CD4-positive, alpha-beta T cell treated with Interleukin-6 at 100 ng/mL for 8 hours (primary cell): ENCODE data around the gene CPA3.

Source experiments
- DNase-seq: peaks from one replicate; pipeline ENCODE4 v3.0.0-alpha.2; 2020; ENCODE audit warnings: mixed read lengths, low spot score

Gene CPA3

DNA sequence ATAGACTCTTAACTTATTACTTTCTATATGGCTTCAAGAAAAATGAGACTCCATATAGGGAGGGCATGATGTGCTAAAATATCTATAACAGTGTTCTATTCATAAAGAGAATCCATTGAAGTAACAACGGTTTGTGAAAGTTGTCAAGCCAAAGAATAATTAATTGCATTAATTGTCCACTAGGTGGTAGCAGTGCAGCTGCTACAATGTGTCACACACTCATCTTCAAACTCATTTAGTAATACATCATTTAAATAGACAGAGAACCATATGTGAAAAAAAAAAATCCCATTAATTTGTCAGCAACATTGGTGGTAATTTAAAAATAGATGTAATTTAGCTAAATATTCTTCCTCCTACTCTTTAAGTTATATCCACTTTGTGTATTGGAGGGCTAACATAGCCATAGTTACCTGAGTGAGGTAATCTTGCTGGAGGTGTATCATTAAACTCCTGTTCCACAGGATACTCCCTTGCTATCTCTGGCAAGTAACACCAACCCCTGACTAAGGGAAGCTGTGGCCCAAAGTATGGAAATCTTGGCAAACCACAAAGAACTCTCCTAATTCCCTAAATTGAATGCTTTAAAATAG, 3.7 kb upstream of the CPA3 start:
- DNase-seq: no peak

DNA sequence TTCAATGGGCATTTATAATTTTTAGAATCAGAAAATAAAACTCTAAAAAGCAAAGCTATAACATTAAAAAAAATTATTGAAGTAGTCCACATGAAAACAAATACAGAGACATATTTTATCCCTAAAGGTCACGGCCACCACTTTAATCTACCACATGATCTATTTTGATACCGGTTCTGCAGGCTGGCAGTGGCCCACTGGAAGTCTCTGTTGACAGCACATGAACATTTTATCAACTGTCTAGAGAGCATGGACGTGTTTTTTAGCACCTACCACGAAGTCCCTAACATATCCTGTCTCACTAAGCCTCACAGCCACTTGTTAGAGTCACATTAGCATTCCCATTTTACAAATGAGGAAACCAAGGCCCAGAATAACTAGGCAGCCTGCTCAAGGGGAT, 1.8 kb upstream of the CPA3 start:
- DNase-seq: no peak

DNA sequence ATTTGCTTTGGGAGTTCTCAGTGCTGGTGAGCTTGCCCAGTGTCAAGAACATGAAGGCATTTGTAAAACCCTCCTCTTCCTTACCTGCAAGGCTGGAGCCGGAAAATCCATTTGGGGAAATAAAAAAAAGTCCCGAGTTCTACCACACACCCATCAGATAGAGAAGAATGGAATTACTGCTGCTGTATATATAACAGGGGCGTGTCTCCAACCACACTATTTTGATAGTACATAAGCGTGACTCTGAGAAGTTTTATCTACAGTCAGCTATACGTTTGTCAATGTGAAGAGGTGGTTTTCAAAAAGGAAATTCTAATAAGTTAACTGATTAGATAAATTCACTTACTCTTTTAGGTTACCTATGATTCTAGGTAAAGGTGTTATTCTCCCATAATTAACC, 1.3 kb upstream of the CPA3 start:
- no peak for DNase-seq

DNA sequence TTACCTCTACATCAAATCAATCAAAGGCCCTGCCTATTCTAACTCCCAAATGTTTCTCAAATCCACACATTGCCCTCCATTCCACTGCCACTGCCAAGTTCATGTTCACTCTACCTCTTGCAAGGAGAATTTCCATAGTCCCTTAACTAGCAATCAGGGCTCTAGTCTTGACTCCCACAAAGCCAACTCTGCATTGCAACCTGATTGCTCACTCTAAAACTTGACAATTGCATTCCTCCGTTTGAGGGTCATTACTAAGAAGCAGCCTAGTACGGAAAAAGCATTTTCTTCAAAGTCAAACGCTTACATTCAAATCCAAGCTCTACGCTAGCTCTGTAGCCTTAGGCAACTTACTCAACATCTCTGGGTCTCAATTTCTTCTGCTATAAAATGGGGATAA, 1.2 kb downstream of the CPA3 start:
- DNase-seq: no peak

DNA sequence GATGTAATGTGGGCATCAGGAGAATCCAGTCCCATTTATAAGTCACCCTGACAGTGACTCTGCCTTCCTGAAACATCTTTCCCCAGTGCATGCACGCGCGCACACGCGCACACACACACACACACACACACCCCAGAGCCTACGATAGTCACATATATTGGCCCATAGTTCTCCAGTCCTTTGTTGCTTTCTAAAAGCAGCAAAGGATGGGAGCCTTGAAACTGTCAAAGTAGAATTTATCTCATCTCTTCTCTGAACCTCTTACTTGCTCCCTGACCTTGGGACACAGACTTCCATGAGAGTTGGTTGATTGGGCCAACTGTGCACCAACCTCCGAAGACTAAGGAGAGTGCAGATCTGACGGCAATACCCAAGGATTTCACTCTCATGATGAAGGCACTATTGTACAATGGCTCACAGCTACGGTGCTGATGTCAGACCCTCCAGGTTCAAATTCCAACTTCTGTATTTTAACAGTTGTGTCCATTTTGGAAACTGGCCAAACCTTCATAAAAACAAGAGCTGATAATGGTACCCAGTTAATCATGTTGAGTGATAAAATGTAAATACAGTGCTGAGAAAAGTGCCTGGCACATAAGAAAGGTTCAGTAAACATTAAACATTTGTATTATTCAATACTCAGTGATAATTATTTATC, 8.3 kb downstream of the CPA3 start:
- DNase-seq: no peak

DNA sequence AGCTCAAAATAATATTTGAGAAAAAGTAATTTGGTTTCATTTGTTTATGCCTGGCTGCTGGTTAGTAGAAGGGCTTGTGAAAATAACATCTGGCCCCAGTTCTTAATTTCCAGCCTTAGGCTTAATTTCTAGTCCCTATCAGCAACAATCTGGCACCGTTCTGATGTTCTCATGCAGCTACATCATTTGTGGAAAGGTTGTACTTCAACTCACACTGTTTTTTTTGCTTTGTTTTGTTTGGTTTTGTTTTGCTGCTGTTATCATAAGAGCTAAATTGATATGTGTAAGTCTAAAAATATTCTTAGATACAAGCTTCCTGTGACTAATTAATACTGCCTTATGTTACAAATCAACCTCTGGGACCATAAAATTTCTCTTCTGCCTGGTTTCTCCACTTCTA, 8.9 kb downstream of the CPA3 start:
- no peak for DNase-seq

DNA sequence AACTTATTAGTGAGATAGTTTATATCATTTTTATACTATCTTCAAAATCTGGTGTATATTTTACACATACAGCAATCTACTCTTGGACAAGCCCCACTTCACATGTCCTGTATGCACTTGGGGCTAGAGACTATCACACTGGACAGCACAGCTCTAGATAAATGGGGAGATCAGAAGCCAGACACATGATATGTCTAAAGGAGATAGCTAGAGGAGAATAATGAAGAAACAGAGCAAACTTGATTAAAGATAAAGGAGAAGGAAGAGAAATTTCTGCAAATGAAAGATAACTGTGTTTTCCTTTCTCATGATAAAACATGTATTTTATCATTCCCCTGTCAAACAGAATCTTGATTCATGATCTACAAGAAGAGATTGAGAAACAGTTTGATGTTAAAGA, 13.0 kb downstream of the CPA3 start:
- no peak for DNase-seq

DNA sequence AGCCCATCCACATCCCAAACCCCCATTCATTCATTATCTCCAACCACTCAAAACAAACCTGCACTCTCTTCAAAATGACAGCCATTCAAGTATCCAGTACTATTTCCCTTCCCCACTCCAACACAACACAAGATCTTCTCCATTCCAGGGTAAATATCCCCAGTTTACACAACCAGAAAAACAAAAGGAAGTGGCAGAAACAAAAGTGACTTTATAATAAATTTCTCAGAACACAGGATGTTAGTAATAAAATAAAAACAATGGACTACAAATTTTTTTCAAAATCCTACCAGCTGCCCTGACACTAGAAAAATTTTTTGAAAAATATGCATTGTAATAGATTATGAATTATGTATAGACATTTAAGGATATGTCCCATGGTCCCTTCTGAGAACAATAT, 14.2 kb downstream of the CPA3 start:
- DNase-seq: no peak

DNA sequence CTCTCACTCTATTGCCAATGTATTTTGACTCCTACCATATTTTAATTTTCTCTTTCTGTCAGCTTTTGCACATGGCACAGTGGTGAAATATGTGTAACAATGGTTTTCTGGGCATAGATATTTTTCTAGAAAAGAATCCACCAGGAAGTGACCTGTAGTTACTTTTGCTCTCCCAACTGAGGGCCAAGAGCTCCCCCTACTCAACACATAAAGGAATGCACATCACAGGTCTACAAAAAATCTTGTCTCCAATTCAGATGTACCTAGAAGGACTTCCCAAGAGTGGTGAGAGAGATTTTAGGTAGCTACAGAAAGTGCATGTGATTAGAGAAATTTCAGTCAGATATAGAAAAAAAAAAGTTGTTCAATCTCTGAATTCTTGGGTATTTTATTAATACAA, 15.6 kb downstream of the CPA3 start:
- DNase-seq: no peak

DNA sequence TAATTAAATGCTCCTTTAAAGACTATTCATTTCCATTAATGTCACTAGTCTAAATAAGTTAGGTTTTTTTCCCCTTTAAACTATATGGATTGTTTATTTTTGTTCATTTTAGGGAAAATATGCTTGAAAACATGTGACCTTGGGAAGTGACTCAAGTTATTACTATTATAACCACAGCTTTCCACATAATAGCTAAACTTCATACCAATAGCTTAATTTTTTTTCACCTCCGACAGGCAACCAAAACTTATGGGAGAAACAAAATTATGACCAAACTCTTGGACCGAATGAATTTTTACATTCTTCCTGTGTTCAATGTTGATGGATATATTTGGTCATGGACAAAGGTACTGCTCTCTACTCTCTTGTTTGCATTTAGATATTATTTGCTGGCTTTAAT, 16.2 kb downstream of the CPA3 start:
- DNase-seq: no peak

DNA sequence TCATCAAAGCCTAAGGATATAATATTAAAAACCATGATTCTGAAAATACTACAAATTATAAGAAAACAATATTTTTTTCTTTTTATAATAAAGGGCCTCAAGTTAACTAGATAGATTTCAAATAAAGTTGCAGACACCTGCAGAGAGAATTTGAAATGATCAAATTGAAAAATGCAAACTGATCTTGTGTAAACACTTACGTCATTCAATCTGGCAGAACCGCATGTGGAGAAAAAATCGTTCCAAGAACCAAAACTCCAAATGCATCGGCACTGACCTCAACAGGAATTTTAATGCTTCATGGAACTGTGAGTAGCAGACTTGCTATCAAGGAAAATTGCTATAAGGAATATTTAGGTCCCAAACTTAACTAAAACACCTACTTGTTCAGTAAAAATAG, 17.2 kb downstream of the CPA3 start:
- DNase-seq: no peak

DNA sequence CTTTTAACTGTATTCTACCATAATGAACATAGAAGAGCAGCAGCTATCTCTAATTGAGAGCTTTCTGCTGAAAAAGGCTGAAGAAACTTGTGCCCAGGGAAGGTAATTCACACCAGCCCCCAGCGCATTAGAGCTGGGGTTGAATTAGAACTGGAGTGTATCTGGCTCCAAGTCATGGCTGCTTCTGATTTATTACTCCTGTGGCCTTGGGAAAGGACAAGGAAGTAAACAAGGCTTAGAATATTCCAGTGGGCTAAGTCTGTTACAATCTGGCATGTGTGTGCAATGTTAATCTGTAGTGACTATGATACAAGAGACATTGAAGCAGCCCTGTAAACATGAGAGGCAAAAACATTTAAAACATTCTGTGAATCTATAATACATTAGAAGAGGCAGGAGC, 18.1 kb downstream of the CPA3 start:
- no peak for DNase-seq

DNA sequence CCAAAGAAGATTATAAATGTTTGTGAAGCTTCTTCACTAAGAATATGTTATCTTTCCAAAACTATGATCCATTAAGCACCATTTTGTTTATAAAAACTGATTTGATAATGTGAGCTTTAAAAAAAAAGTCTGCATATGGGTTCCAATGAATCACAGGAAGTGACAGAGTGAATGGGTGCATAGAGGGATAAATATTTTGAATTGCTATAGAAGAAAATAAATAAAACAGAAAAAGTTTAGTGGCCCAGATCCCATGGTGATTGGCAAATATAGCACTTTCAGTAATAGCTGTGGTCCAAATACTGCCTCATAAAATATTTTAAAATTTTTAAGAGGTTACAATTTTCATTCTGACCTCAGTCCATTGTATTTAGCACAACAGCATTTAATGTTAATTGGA, 19.2 kb downstream of the CPA3 start:
- no peak for DNase-seq

DNA sequence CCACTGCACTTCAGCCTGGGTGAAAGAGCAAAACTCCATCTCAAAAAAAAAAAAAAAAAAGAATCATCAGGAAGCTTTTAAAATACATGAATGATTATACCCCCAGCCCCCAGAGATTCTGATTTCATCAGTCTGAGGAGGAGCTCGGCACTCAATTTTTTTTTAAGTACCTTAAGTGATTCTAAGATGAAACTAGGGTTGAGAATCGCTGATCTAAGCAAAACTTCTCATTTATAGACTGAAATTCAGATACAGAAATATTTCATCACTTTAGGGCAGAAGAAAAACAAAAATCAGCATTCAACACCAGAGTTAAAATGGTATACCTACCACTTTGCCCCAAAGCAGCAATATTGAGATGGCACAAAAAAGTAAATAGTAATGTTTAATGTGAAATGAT, 24.7 kb downstream of the CPA3 start:
- no peak for DNase-seq

DNA sequence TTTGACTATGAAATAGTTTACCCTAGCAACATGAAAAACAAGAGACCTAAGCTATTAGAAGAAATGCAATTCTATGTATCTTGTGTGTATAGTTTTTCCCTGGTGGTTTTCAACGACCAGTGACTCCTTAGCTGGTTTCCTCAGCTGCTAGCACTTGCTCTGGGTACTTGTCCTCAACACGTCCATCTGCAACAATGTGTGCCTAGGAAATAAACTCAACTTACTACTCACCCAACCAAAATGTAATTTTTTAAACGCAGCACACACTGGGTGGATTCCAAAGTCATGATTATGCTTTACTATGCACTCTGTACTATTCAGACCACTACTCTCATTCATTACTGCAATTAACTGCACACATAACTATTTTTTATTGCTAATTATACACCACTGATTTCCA, 31.0 kb downstream of the CPA3 start:
- DNase-seq: no peak

DNA sequence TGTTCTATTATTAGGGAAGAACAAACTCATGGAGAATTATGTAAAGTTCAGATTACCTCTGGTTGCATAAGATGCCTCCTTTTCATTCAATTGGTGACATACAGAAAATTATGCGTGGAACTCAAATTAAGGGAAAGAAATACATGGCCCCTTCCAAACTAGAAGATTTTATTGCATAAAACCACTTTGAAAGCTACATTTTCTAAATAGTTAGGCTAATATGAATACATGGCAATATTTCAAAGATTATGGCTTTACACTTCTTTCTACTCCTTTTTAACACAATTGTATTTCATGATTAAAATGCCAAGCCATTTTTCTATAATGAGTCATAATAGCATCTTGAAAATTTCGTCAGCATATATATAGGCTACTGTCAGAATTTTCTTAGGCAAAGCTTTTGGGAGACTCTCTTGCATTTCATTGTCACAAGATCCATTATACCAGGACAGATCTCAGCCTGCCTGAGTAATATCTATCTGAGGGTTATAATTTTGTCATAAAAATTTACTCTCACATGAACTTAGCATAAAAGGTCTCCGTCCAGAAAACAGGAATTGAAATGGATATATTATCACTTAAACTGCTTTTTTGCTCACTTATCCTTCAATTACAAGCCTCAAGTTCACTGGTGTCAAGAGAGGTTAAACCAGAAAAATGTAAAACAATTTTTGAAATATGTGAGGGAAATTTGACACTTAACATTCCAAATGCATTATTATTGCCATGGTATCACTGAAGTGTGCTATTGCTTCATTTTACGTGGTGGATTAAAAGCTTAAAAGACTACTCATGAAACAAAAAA, 37.1 kb downstream of the CPA3 start:
- DNase-seq: no peak

DNA sequence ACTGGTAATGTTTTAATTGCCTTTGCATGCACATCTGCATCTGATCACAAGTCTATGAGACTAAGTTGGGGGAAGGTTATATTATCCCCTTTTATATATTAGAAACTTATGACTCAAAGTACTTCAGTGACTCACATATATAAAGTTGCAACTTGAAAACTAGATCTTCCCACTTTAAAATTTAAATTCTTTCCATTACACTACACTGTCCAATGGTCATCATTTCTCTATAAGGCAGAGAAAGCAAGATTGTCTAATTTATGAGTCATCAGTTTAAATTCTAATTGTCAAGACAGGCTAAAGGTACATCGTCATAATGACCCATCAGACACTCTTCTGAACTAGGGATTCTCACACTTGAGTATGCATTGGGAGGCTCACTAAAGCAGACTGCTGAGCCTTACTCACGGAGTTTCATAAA, 37.9 kb downstream of the CPA3 start:
- no peak for DNase-seq

DNA sequence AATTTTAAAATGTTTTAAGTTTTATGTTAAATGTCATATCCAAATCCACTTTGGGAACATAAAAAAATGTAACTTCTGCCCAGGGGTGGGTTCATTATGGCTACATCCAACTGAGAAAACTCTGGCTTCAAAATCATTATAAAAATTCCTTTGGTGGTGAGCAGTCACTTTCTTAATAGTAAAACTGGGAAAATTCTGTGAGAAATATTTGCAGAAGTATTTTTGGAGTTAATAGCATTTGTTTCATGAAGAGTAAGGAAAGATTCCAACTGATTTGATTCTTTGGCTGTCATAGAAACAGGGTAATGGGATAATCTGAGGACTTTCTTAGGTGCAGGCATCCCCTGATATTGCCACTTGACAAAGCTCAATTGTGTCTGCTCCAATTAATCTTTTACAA, 38.8 kb downstream of the CPA3 start:
- no peak for DNase-seq

DNA sequence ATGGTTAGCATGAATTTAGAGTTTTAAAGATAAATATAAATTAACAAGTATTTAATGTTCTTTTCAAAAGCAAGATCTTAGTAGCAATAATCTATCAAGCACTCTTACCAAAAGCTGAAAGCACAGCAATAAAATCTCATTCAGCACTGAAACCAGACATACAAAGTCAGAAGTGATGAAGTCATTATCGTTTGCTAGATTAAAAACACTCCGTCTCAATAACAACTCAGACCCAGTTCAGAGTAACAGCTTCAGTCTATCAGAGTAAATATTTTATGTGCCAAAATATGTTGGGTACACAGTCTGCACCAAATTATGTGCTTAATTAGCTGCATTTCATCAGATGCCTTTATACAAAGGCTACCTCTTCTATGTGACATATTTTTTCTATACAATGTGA, 41.6 kb downstream of the CPA3 start:
- no peak for DNase-seq

DNA sequence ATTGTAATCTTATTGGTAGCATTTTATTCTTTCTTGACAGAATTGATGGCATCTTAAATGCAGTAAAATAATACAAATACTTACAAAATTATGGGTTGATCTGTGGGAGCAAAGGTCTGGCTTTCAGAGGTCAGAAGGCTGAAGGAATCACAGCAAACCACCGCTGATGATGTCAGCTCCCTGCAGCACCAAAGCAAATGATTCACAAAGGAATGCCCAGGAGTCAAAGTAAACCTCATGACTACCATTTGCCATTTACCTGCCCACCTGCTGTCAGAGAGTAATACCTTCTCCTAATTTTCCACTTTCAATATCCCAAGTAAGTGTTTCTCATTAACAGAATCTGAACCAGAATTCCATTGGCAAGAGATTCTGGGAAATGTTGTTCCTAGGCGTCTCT, 46.1 kb downstream of the CPA3 start:
- no peak for DNase-seq

DNA sequence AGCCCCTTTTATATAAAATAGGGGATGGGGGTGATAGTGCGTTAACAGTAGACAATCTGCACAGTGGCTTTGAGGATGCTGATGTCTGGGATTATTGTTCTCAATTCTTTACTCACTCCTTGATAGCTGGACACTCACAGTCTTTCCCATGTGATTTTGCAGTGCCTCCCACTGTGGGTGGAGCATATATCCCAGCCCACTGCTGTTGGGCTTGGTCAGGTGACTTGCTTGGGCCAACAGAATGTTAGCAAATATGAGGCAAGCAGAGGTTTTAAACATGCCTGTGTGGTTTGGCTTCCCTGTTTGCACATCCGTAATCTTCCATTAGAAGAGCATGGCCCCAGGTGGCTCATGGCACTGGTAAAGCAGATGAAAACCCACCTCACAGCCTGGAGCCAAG, 46.5 kb downstream of the CPA3 start:
- no peak for DNase-seq

DNA sequence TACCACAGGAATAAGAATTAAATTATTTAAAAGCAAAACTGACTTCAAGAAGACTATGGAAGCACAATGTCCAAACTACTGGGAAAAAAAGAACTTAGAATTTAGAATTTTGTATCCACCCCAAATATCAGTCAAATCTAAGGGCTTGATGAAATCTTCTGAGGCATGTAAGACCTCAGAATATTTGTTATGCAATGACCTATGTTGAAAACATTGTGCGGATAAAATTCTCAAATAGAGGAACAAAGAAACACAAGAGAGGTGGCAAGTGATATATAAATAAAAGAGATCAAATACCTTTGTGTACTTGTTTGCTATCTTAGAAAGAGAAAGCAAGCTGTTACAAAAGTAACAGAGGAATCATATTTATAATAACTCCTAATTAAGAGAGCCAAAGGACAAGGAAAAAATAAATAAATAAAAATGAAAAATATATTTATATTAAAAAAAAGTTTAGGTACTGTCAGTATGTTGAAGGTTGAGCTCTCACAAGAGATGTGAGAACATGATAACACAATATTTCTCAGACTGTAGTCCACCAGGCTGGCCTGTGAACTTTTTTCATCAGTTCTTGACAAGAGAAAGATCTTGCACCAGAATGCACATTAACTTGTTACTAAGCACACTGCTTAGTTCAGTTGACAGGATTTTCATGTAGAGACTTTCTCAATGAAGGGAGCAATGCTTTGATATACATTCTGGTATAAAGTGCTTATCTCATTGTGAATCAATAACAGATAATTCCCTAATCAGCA, 50.0 kb downstream of the CPA3 start:
- no peak for DNase-seq

DNA sequence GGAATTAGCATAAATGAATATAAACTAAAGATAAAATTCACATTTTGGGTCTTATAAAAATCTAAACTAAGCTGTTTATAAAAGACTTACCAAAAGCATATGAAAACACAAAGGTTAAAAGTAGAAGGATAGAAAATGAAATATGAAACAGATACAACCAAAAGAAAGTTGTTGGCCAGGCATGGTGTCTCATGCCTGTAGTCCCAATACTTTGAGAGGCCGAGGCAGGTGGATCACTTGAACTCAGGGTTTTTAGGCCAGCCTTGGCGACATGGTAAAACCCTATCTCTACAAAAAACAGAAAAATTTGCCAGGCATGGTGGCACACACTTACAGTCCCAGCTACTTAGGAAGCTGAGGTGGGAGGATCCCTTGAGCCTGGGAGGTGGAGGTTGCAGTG, 51.0 kb downstream of the CPA3 start:
- no peak for DNase-seq
